NCI-H345 treated with DMSO at 0.1 percent for 48 hours (cell line): ENCODE results near the gene DCN.

Source experiments
- DNase-seq: peaks from one replicate; lab custom pipeline; 2025; ENCODE audit not compliant: unreplicated experiment; lab: John Stamatoyannopoulos, UW

DCN gene

GRCh38 chr12:91188778-91189177 lies 6.2 kb upstream of the DCN start:
- no peak for DNase-seq

GRCh38 chr12:91186156-91186555 lies 3.5 kb upstream of the DCN start:
- no peak for DNase-seq

GRCh38 chr12:91185421-91185820 lies 2.8 kb upstream of the DCN start:
- DNase-seq = no peak

GRCh38 chr12:91183551-91183950 lies 934 bp upstream of the DCN start:
- DNase-seq = no peak

GRCh38 chr12:91180582-91181395 lies 1.8 kb downstream of the DCN start:
- DNase-seq = no peak

GRCh38 chr12:91179966-91180561 lies 2.6 kb downstream of the DCN start:
- no peak for DNase-seq

GRCh38 chr12:91179315-91179714 lies 3.3 kb downstream of the DCN start:
- no peak for DNase-seq

- no peak for DNase-seq
Observed at GRCh38 chr12:91178781-91179180, 3.8 kb downstream of the DCN start.

- no peak for DNase-seq
Observed at GRCh38 chr12:91178139-91178561, 4.5 kb downstream of the DCN start.

- DNase-seq = no peak
Observed at GRCh38 chr12:91177381-91177780, 5.2 kb downstream of the DCN start.

GRCh38 chr12:91176915-91177314 lies 5.7 kb downstream of the DCN start:
- DNase-seq = no peak

GRCh38 chr12:91176358-91176757 lies 6.3 kb downstream of the DCN start:
- DNase-seq = no peak

GRCh38 chr12:91173124-91173523 lies 9.5 kb downstream of the DCN start:
- no peak for DNase-seq

- no peak for DNase-seq
Observed at GRCh38 chr12:91172096-91172495, 10.5 kb downstream of the DCN start.

GRCh38 chr12:91171476-91171875 lies 11.1 kb downstream of the DCN start:
- no peak for DNase-seq

GRCh38 chr12:91163116-91163515 lies 19.5 kb downstream of the DCN start:
- no peak for DNase-seq

GRCh38 chr12:91161009-91161408 lies 21.6 kb downstream of the DCN start:
- DNase-seq = no peak

GRCh38 chr12:91155990-91156389 lies 26.6 kb downstream of the DCN start:
- no peak for DNase-seq

GRCh38 chr12:91154131-91154530 lies 28.5 kb downstream of the DCN start:
- no peak for DNase-seq

- DNase-seq = no peak
Observed at GRCh38 chr12:91144053-91144452, 38.6 kb downstream of the DCN start.

GRCh38 chr12:91143206-91143605 lies 39.4 kb downstream of the DCN start:
- no peak for DNase-seq

GRCh38 chr12:91142221-91142631 lies 40.4 kb downstream of the DCN start:
- DNase-seq = no peak
